ENCODE measurements around the gene KLHL34.

DNA sequence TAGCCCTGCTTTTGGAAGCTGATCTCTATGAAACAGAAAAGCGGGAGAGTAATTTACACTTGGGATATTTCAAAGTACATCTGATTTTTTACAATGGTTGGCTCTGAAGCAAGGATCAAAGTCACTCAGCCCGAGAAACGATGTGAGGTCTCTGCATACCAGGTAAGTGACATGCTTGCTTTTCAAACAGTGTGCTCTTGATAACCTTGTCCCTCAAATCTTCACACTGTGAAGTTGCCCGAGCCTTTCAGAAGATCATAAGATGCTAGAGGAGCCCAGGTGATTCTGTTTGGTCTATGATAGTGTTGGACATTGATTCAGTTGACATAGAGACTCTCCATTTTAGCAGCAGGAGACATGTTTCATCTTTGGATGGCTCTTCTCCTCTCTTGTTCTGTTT, 47.1 kb upstream of the KLHL34 start:
- TF ChIP-seq, protein P1, sequence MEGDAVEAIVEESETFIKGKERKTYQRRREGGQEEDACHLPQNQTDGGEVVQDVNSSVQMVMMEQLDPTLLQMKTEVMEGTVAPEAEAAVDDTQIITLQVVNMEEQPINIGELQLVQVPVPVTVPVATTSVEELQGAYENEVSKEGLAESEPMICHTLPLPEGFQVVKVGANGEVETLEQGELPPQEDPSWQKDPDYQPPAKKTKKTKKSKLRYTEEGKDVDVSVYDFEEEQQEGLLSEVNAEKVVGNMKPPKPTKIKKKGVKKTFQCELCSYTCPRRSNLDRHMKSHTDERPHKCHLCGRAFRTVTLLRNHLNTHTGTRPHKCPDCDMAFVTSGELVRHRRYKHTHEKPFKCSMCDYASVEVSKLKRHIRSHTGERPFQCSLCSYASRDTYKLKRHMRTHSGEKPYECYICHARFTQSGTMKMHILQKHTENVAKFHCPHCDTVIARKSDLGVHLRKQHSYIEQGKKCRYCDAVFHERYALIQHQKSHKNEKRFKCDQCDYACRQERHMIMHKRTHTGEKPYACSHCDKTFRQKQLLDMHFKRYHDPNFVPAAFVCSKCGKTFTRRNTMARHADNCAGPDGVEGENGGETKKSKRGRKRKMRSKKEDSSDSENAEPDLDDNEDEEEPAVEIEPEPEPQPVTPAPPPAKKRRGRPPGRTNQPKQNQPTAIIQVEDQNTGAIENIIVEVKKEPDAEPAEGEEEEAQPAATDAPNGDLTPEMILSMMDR (IDR thresholded peaks at IDR 0.05) = no peak
- TF ChIP-seq POLR2A (IDR thresholded peaks at IDR 0.05) = no peak

All from testis (tissue), 2 donors.